Measurements from ENCODE around the gene ERFE. TPM values are rescaled to one million over a fixed set of nuclear protein-coding genes. Genes with fewer than 3 reads are reported as not detected.
"Not testable (repeated sequence)": the region's sequence is repeated elsewhere in the genome, so short reads cannot be mapped to it uniquely, and the experiment has no call there.

ERFE gene
- total RNA-seq, 4 donors from 2014 or later: not detected

- no peak for DNase-seq (ENCODE audit: low spot score in 2 of 2)
- Histone ChIP-seq H3K36me3 (peaks cover 78% of the 10 kb centered on the region), H3K27me3 (no peaks in the 10 kb centered on the region), H3K4me3 (no peak overlapping the region), H3K27ac (no peak overlapping the region), H3K4me1 (peaks cover 19% of the 10 kb centered on the region), H3K9me3 (no peaks in the 10 kb centered on the region)
- WGBS: 89% methylated on average over 21 of the region's 21 CpGs
- no peak for TF ChIP-seq POLR2AphosphoS5 (IDR thresholded peaks at IDR 0.05)
- TF ChIP-seq CTCF (IDR thresholded peaks at IDR 0.05): no peak
- TF ChIP-seq POLR2A (IDR thresholded peaks at IDR 0.05): no peak
- no peak for TF ChIP-seq EP300 (IDR thresholded peaks at IDR 0.05)
Measured at GRCh38 chr2:238170386-238171071, 11.8 kb downstream of the ERFE start.

- not testable (repeated sequence) for H3K27ac ChIP-seq; H3K27me3 ChIP-seq; DNase-seq (ENCODE audit: low spot score in 2 of 2); H3K4me3 ChIP-seq; H3K9me3 ChIP-seq
- H3K36me3 ChIP-seq: peaks cover 80% of the 10 kb centered on the region
- WGBS: 84% methylated on average over 5 of the region's 5 CpGs
- H3K4me1 ChIP-seq: peaks cover 19% of the 10 kb centered on the region
Measured at GRCh38 chr2:238171072-238171431, 12.3 kb downstream of the ERFE start.

GRCh38 chr2:238171575-238172187 lies 12.9 kb downstream of the ERFE start:
- H3K27me3 ChIP-seq: no peaks in the 10 kb centered on the region
- DNase-seq (ENCODE audit: low spot score in 2 of 2): no peak
- peaks cover 19% of the 10 kb centered on the region for H3K4me1 ChIP-seq
- 87% methylated on average over 9 of the region's 9 CpGs for WGBS
- H3K4me3 ChIP-seq: no peak overlapping the region
- TF ChIP-seq CTCF (IDR thresholded peaks at IDR 0.05) (no peak), POLR2A (IDR thresholded peaks at IDR 0.05) (no peak), POLR2AphosphoS5 (IDR thresholded peaks at IDR 0.05) (no peak), EP300 (IDR thresholded peaks at IDR 0.05) (no peak)
- H3K36me3 ChIP-seq: peaks cover 84% of the 10 kb centered on the region
- H3K9me3 ChIP-seq: no peaks in the 10 kb centered on the region
- H3K27ac ChIP-seq: no peak overlapping the region

- H3K27ac ChIP-seq: no peak overlapping the region
- no peak for TF ChIP-seq CTCF (IDR thresholded peaks at IDR 0.05)
- no peak for TF ChIP-seq POLR2A (IDR thresholded peaks at IDR 0.05)
- no peak for TF ChIP-seq EP300 (IDR thresholded peaks at IDR 0.05)
- no peaks in the 10 kb centered on the region for H3K9me3 ChIP-seq
- H3K4me1 ChIP-seq: peaks cover 19% of the 10 kb centered on the region
- H3K27me3 ChIP-seq: no peaks in the 10 kb centered on the region
- no peak overlapping the region for H3K4me3 ChIP-seq
- WGBS: 88% methylated on average over 14 of the region's 14 CpGs
- DNase-seq (ENCODE audit: low spot score in 2 of 2): no peak
- peaks cover 83% of the 10 kb centered on the region for H3K36me3 ChIP-seq
Measured at GRCh38 chr2:238172439-238172838, 13.7 kb downstream of the ERFE start.

DNA sequence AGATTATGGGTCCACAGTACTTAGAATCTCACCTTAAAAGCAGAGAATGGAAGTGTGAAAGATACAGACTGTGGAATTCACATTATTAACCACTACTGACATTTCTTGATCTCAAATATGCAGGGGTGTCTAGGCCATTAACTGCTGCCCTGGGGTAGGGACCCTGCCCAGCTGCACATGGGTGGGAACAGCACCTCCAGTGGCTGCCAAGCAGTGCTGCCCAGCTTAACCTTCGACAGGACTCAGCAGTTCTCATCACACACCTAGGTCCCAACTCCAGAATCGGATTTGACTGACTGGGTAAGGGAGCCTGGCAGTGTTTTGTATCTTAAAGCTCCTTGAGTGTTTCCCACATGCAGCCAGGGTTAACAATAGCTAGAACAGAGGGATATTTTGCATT lies 14.9 kb downstream of the ERFE start:
- no peak for TF ChIP-seq EP300 (IDR thresholded peaks at IDR 0.05)
- no peak for TF ChIP-seq CTCF (IDR thresholded peaks at IDR 0.05)
- TF ChIP-seq POLR2A (IDR thresholded peaks at IDR 0.05): no peak
- TF ChIP-seq POLR2AphosphoS5 (IDR thresholded peaks at IDR 0.05): no peak
- H3K4me1 ChIP-seq: peaks cover 19% of the 10 kb centered on the region
- no peaks in the 10 kb centered on the region for H3K9me3 ChIP-seq
- no CpG with 5 or more reads among the region's 2 CpGs for WGBS
- H3K27ac ChIP-seq: no peak overlapping the region
- no peaks in the 10 kb centered on the region for H3K27me3 ChIP-seq
- DNase-seq (ENCODE audit: low spot score in 2 of 2): no peak
- H3K36me3 ChIP-seq: peaks cover 86% of the 10 kb centered on the region
- H3K4me3 ChIP-seq: no peak overlapping the region

Measured in suprapubic skin (tissue), 4 donors.